NCI-H1694 treated with DMSO at 0.1 percent for 48 hours (cell line): ENCODE data around the gene CBX8.

Source experiments
- DNase-seq: peaks from one replicate; lab custom pipeline; 2025; lab: John Stamatoyannopoulos, UW

Gene CBX8

GRCh38 chr17:79796763-79797491 lies at the start of gene CBX8:
TSS of gene CBX8 (minus strand) at chr17:79797077. CDS start at chr17:79796998, 79 bp downstream.
- peak; percentile 97 for DNase-seq

DNA sequence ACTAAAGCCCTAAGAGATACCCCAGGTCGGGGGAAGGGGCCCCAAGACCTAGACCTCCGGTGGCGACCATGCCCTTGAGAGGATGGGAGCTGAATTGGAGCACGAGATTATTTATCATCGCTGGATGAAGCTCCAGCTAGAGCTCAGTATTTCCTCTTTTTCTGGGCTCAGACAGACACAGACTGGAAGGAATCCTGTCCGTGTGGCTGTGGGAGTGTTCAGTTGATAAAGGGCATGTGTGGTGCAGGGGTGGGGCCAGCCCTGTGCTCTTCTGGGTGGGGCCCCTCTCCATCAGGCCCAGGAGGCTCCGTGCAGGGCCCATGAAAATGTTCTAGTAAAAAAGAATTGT lies 48.7 kb upstream of the CBX8 start:
- DNase-seq: no peak

DNA sequence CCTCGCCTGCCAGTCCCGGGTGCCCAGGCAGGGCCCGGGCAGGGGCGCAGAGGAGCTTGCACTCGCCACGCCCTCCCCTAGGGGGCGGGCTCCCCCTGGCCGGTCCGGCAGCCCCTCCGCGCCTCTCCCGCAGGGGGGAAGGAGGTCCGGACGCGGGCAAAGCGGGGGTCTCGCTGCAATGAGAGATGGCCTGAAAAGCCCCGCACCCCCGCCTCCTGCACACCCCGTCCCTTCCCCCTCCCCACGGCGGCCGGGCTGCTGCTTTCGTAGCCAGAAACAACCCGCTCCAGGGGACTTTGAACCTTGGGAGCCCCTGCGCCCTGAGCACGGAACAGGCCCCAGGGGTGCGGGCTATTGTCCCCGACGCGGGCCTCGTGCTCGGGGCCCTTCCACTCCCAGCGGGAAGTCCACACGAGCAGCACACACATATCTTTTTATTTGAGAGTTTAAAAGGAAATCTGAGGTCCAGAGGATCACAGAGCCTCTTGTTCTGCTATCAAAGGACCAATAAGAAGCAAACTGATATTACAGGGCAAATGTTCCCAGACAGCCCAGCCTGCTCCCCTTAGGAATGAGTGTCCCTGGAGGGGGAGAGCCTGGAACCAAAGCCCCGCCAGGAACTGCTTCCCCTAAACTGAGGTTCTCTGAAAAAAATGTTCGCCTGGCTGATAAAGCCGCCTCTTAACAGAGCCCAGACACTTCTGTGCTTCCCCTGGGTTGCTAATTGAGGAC lies 48.2 kb upstream of the CBX8 start:
- DNase-seq: no peak

- DNase-seq: peak; percentile 18
Measured at GRCh38 chr17:79843816-79844800, 47.2 kb upstream of the CBX8 start.

GRCh38 chr17:79843474-79843815 lies 46.6 kb upstream of the CBX8 start:
- DNase-seq: no peak

- DNase-seq: no peak
Measured at GRCh38 chr17:79842656-79843473, 46.0 kb upstream of the CBX8 start.

DNA sequence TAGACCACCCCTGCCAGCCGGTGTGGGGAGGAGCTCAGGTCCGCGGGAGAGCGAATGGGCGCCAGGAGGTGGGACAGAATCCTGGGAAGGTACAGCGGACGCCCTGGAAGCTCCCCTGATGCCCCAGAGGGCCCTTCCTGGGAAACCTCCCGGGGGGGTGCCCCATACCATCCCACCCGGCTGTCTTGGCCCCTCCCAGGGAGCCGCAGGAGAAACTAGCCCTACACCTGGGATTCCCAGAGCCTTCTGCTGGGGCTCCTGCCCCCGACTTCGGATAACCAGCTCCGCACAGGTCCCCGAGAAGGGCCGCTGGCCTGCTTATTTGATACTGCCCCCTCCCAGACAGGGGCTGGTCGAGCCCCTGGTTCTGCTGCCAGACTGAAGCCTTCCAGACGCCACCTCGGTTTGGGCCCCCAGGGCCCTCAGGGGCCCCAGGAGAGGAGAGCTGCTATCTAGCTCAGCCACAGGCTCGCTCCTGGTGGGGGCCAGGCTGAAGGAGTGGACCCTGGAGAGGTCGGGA lies 45.3 kb upstream of the CBX8 start:
- DNase-seq: no peak

DNA sequence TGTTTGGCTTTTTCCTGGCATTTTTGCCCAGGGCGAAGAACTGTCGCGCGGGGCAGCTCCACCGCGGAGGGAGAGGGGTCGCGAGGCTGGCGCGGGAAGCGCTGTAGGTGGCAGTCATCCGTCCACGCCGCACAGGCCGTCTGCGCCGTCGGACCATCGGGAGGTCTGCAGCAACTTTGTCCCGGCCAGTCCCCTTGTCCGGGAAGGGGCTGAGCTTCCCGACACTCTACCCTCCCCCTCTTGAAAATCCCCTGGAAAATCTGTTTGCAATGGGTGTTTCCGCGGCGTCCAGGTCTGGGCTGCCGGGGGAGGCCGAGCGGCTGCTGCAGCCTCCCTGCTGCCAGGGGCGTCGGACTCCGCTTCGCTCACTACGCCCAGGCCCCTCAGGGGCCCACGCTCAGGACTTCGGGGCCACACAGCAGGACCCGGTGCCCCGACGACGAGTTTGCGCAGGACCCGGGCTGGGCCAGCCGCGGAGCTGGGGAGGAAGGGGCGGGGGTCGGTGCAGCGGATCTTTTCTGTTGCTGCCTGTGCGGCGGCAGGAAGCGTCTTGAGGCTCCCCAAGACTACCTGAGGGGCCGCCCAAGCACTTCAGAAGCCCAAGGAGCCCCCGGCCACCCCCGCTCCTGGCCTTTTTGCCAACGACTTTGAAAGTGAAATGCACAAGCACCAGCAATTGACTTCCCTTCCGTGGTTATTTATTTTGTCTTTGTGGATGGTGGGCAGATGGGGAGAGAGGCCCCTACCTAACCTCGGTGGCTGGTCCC lies 44.7 kb upstream of the CBX8 start:
- no peak for DNase-seq

GRCh38 chr17:79840989-79841286 lies 44.1 kb upstream of the CBX8 start:
- no peak for DNase-seq

GRCh38 chr17:79840269-79840988 lies 43.6 kb upstream of the CBX8 start:
- no peak for DNase-seq

DNA sequence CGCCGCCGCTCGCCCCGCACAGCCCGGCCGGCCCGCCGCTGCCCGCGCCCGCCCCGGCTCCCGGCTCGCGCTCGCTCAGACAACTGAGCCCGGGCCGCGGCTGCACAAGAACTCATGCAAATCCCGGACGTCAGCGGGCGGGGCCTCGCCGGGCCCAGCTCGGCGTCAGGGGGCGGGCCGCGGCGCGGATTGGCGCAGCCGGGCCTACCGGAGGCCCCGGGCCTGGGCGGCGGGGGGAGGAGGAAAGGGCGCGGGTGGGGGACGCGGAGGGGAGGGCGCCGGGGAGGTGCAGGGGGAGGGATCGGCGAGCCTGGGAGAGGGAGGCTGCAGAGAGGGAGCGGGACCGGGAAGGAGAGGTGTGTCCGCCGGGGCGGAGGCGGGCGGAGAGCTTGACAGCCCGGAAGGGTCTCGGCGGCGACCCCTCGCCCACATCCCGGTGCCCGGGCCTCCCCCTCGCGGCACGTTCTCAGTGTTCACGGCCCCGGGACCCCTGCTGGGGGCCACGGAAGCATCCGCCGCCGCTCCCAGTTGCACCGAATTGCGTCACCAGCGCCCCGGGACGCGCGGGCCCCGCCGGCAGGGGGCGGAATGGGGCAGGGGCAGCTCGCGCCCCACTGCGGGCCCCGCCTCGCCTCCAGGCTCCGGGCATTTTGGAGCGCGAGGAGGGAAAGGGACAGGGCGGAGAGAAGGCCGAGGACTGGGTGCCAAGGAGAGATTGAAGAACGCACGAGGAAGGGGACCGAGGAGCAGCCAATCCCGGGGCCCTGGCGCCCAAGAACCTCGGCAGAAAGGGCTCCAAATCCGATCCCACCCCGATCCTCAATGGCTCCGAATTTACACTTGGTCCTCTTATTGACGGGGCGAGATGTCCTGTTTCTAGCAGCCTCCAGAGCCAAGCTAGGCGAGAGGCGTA lies 42.7 kb upstream of the CBX8 start, which contains the start of gene CBX4:
Gene CBX4 (minus strand): TSS at position 85 of the 913 bp plus-strand sequence. CDS start 189 bp downstream, outside the sequence.
- DNase-seq: peak; percentile 85

GRCh38 chr17:79838522-79839274 lies 41.8 kb upstream of the CBX8 start:
- DNase-seq: peak; percentile 36

DNA sequence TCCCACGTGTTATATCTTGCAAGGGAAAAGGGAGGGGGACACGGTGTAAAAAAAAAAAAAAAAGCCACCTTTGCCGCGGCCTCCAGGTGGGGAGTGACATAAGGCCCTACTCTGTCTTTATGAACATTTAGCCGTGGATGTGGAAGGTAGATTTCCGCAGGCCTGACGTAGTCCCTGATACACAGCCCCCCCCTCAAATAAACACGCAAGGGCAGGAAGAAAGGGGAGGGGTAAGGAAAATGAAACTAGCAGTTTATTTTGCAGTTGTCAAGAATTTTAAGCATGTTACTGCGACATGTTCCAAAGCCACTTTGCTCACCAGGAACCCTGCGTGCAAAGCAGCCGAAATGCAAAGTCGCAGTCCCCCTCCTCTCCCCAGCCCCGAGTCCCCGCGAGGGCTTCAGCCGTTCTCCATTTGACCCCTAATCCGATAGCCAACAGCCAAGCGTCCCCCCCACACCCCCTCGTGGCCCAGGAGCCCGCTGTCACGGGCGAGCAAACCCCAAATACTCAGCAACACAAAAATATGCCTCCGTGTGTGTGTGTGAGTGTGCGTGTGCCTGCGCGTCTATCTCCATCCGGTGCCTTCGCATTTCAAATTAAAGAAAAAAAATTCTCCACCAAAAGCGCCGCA lies 41.1 kb upstream of the CBX8 start:
- DNase-seq: no peak

DNA sequence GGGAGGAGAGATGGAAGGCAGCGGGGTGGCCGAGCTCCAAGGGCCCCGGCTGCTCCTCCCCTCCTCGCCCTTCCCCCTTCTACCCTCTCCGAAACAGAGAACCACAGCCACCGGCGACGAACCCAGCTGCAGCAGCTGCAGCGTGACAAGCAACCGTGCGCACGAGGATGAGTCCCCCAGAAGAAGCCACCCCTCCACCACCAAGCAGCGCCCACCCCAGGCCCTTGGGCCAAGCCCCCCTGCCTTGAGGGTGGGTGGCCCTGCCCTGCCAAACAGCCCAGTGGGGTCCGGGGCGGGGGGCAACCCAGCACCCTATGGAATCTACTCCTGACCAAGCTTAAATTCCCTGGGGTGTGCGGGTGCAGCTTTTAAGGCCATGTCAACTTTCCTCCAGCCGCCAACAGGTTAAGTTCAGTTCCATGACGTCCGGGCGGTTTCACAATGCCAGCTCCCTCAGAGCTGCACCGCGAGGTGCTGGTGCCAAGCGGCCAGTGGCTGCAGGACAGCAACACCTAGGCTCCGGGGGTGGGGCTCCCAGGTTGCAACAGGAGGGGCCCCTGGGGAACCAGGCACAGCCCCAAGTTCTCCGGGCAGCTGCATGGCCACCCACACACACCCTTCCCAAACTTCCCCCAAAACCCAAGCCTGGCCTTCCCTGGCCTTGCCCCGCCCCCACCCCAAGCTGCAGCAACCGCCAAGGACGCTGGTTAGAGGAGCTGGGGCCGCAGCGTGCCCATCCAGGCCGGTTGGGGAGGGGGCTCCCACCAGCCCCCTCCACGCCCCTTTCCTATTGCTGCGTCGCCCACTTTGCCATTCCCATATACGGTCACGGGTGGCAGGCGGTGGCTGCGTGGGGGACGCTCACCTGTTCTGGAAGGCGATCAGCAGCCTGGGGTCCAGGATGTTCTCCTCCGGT lies 40.4 kb upstream of the CBX8 start:
- DNase-seq: peak; percentile 29

- no peak for DNase-seq
Measured at GRCh38 chr17:79836510-79836971, 39.7 kb upstream of the CBX8 start.

DNA sequence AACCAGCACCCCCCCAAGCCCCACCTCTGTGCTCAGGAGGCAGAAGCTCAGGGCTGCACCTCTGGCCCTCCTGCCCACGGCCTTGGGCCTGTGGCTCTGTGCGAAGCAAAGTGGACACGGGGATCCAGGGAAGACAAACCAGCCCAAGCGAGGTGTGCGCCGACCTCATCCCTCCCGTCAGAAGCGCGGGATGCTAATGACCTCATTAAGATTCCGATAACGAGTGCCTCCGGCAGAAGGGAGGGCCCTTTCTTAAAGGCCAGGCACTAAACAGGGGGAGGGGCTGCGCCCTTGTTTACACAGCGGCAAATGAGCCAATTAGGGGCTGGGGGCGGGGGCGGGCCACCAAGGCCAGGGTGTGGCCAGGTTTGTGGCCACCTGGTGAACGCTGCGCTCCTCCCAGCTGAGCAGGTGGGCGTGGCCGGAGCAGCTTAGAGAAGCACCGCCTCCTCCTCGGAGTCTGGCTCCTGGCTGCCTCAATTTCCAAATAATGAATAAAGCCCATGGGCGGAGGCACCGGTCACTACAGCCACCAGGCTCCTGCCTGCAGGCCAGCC lies 39.2 kb upstream of the CBX8 start:
- DNase-seq: no peak
